ENCODE data around the gene FBXO24. TPM values are rescaled to one million over a fixed set of nuclear protein-coding genes. Genes with fewer than 3 reads are reported as not detected.

FBXO24 gene
- total and polyA plus RNA-seq, 9 of the 15 experiments (the other 6 are each of a cell fraction or from before 2014, with no cell fraction given): 0.17 to 0.95 (median 0.50) TPM

DNA sequence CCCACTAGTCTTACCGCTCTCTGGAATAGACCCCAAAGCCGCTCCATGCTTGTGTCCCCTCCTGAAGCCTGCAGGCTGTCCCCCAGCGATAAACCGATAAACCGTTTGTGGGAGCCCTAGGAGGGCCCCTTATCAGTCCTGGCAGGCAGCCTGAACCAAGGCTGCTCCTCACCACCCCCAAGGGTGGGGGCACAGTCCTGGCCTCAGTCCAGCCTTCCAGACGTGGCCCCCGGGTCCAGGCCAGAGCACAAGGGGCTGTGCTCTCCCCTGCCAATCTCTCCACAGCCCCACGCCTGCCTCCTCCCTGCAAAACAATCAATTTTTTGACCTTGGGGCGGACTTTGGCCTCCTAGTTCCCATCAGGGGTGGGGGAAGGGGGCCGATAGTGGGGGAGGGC lies 55.3 kb downstream of the FBXO24 start, which contains the start of gene TFR2 (continued):
- TF ChIP-seq, protein P1, sequence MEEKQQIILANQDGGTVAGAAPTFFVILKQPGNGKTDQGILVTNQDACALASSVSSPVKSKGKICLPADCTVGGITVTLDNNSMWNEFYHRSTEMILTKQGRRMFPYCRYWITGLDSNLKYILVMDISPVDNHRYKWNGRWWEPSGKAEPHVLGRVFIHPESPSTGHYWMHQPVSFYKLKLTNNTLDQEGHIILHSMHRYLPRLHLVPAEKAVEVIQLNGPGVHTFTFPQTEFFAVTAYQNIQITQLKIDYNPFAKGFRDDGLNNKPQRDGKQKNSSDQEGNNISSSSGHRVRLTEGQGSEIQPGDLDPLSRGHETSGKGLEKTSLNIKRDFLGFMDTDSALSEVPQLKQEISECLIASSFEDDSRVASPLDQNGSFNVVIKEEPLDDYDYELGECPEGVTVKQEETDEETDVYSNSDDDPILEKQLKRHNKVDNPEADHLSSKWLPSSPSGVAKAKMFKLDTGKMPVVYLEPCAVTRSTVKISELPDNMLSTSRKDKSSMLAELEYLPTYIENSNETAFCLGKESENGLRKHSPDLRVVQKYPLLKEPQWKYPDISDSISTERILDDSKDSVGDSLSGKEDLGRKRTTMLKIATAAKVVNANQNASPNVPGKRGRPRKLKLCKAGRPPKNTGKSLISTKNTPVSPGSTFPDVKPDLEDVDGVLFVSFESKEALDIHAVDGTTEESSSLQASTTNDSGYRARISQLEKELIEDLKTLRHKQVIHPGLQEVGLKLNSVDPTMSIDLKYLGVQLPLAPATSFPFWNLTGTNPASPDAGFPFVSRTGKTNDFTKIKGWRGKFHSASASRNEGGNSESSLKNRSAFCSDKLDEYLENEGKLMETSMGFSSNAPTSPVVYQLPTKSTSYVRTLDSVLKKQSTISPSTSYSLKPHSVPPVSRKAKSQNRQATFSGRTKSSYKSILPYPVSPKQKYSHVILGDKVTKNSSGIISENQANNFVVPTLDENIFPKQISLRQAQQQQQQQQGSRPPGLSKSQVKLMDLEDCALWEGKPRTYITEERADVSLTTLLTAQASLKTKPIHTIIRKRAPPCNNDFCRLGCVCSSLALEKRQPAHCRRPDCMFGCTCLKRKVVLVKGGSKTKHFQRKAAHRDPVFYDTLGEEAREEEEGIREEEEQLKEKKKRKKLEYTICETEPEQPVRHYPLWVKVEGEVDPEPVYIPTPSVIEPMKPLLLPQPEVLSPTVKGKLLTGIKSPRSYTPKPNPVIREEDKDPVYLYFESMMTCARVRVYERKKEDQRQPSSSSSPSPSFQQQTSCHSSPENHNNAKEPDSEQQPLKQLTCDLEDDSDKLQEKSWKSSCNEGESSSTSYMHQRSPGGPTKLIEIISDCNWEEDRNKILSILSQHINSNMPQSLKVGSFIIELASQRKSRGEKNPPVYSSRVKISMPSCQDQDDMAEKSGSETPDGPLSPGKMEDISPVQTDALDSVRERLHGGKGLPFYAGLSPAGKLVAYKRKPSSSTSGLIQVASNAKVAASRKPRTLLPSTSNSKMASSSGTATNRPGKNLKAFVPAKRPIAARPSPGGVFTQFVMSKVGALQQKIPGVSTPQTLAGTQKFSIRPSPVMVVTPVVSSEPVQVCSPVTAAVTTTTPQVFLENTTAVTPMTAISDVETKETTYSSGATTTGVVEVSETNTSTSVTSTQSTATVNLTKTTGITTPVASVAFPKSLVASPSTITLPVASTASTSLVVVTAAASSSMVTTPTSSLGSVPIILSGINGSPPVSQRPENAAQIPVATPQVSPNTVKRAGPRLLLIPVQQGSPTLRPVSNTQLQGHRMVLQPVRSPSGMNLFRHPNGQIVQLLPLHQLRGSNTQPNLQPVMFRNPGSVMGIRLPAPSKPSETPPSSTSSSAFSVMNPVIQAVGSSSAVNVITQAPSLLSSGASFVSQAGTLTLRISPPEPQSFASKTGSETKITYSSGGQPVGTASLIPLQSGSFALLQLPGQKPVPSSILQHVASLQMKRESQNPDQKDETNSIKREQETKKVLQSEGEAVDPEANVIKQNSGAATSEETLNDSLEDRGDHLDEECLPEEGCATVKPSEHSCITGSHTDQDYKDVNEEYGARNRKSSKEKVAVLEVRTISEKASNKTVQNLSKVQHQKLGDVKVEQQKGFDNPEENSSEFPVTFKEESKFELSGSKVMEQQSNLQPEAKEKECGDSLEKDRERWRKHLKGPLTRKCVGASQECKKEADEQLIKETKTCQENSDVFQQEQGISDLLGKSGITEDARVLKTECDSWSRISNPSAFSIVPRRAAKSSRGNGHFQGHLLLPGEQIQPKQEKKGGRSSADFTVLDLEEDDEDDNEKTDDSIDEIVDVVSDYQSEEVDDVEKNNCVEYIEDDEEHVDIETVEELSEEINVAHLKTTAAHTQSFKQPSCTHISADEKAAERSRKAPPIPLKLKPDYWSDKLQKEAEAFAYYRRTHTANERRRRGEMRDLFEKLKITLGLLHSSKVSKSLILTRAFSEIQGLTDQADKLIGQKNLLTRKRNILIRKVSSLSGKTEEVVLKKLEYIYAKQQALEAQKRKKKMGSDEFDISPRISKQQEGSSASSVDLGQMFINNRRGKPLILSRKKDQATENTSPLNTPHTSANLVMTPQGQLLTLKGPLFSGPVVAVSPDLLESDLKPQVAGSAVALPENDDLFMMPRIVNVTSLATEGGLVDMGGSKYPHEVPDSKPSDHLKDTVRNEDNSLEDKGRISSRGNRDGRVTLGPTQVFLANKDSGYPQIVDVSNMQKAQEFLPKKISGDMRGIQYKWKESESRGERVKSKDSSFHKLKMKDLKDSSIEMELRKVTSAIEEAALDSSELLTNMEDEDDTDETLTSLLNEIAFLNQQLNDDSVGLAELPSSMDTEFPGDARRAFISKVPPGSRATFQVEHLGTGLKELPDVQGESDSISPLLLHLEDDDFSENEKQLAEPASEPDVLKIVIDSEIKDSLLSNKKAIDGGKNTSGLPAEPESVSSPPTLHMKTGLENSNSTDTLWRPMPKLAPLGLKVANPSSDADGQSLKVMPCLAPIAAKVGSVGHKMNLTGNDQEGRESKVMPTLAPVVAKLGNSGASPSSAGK (IDR thresholded peaks at IDR 0.05): no peak
- TF ChIP-seq CC2D1A (IDR thresholded peaks at IDR 0.05) (peak; percentile 94), ZFP36 (IDR thresholded peaks at IDR 0.05; ENCODE audit: low read depth, low read length, partially characterized antibody) (no peak), ZNF146 (CRISPR knock-in tag; IDR thresholded peaks at IDR 0.05; ENCODE audit: unreplicated experiment) (no peak), ZNF347 (CRISPR knock-in tag; IDR thresholded peaks at IDR 0.05; ENCODE audit: low read depth) (no peak), ZC3H8 (IDR thresholded peaks at IDR 0.05) (no peak), RBFOX2 (IDR thresholded peaks at IDR 0.05; ENCODE audit: low read depth, low read length) (peak; percentile 51), SPI1 (IDR thresholded peaks at IDR 0.05; ENCODE audit: borderline replicate concordance, low read depth, low read length) (no peak), NEUROD1 (IDR thresholded peaks at IDR 0.05; ENCODE audit: borderline replicate concordance, low read depth, low read length, partially characterized antibody) (peak; percentile 95), FUS (optimal IDR thresholded peaks at IDR 0.05; ENCODE audit: low read depth, low read length) (no peak), ZNF384 (IDR thresholded peaks at IDR 0.05; ENCODE audit: low read depth, low read length) (no peak)
- TF ChIP-seq, protein P2, sequence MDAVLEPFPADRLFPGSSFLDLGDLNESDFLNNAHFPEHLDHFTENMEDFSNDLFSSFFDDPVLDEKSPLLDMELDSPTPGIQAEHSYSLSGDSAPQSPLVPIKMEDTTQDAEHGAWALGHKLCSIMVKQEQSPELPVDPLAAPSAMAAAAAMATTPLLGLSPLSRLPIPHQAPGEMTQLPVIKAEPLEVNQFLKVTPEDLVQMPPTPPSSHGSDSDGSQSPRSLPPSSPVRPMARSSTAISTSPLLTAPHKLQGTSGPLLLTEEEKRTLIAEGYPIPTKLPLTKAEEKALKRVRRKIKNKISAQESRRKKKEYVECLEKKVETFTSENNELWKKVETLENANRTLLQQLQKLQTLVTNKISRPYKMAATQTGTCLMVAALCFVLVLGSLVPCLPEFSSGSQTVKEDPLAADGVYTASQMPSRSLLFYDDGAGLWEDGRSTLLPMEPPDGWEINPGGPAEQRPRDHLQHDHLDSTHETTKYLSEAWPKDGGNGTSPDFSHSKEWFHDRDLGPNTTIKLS (IDR thresholded peaks at IDR 0.05; ENCODE audit: borderline replicate concordance, low read depth): no peak
- TF ChIP-seq, protein P3, sequence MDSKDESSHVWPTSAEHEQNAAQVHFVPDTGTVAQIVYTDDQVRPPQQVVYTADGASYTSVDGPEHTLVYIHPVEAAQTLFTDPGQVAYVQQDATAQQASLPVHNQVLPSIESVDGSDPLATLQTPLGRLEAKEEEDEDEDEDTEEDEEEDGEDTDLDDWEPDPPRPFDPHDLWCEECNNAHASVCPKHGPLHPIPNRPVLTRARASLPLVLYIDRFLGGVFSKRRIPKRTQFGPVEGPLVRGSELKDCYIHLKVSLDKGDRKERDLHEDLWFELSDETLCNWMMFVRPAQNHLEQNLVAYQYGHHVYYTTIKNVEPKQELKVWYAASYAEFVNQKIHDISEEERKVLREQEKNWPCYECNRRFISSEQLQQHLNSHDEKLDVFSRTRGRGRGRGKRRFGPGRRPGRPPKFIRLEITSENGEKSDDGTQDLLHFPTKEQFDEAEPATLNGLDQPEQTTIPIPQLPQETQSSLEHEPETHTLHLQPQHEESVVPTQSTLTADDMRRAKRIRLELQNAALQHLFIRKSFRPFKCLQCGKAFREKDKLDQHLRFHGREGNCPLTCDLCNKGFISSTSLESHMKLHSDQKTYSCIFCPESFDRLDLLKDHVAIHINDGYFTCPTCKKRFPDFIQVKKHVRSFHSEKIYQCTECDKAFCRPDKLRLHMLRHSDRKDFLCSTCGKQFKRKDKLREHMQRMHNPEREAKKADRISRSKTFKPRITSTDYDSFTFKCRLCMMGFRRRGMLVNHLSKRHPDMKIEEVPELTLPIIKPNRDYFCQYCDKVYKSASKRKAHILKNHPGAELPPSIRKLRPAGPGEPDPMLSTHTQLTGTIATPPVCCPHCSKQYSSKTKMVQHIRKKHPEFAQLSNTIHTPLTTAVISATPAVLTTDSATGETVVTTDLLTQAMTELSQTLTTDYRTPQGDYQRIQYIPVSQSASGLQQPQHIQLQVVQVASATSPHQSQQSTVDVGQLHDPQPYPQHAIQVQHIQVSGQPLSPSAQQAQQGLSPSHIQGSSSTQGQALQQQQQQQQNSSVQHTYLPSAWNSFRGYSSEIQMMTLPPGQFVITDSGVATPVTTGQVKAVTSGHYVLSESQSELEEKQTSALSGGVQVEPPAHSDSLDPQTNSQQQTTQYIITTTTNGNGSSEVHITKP (IDR thresholded peaks at IDR 0.05; ENCODE audit: partially characterized antibody): peak; percentile 35
